Thymus (tissue), 11 donors: Measurements from ENCODE around the gene PCSK5. TPM values are rescaled to one million over a fixed set of nuclear protein-coding genes. Genes with fewer than 3 reads are reported as not detected.

ENCODE experiments used
- DNase-seq, 9 donors: peaks; one replicate each; pipeline ENCODE4 v3.0.0-alpha.2; 2013; ENCODE audit warnings: low spot score in 9 of 9, low read depth in 6 of 9, missing footprints in 1 of 9
- H3K27ac ChIP-seq, 2 donors: one replicate each; pipeline ENCODE4 v1.5.1; 2013; ENCODE audit warnings: control low read depth in 1 of 2, low read depth in 1 of 2, low read length in 1 of 2, mild to moderate bottlenecking in 1 of 2, moderate library complexity in 1 of 2
- H3K27me3 ChIP-seq, 2 donors: one replicate each; pipeline ENCODE4 v1.5.1; 2013; ENCODE audit warnings: low read length in 1 of 2; ENCODE audit not compliant: control insufficient read depth in 2 of 2, insufficient read depth in 1 of 2
- H3K36me3 ChIP-seq, 2 donors: one replicate each; pipeline ENCODE4 v1.5.1; 2013; ENCODE audit warnings: low read length in 1 of 2, mild to moderate bottlenecking in 1 of 2, moderate library complexity in 1 of 2; ENCODE audit not compliant: control insufficient read depth in 2 of 2, insufficient read depth in 2 of 2
- H3K4me1 ChIP-seq, 2 donors: one replicate each; pipeline ENCODE4 v1.5.1; 2013; ENCODE audit warnings: low read length in 2 of 2; ENCODE audit not compliant: control insufficient read depth in 2 of 2, insufficient read depth in 2 of 2
- H3K4me3 ChIP-seq, 2 donors: one replicate each; pipeline ENCODE4 v1.5.1; 2013; ENCODE audit warnings: low read length in 2 of 2, control low read depth in 1 of 2, mild to moderate bottlenecking in 1 of 2
- H3K9me3 ChIP-seq, 2 donors: one replicate each; pipeline ENCODE4 v1.5.1; 2013; ENCODE audit warnings: low read length in 1 of 2, mild to moderate bottlenecking in 1 of 2; ENCODE audit not compliant: control insufficient read depth in 2 of 2, insufficient read depth in 1 of 2
- WGBS: extraction: QIAGEN DNeasy Blood & Tissue Kit; methylation state at CpG from one replicate; pipeline ENCODE4 v1.1.7; 2013; 5-methylcytosine and 5-hydroxymethylcytosine counted together
- polyA plus RNA-seq: library from polyadenylated mRNA; stranded (reverse); fragments of 200-250 nt; gene quantifications from one replicate; pipeline ENCODE4 v1.2.3, GENCODE V29; 2013
- total RNA-seq: library from RNA; stranded (reverse); fragments of 120-200 nt; gene quantifications from one replicate; pipeline ENCODE4 v1.2.4, GENCODE V29; 2013
- donor health status: healthy.

Gene PCSK5
- total and polyA plus RNA-seq, 2 donors, result 4.1 to 20.1 TPM

DNA sequence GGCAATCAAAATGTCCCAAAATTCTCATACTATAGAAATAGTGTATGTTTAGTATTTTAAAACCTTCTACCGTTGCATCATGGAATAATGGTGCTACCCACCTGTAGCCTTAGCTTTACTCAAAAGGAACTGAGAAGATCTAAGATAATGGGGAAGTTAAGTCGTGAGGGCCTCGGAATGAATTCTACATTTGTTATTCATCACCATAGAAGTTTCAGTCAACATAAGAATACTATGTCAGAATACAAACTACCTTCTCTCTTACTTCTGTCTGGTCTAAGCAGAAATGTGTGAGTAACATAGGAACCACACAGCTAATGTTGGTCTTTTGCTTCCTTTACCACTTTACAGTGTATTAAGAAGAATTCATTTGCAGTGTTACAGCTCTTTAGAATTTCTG lies 460.5 kb downstream of the PCSK5 start:
- no peak for DNase-seq
- Histone ChIP-seq H3K27ac (no peak overlapping the region), H3K27me3 (no peaks in the 10 kb centered on the region), H3K9me3 (no peaks in the 10 kb centered on the region), H3K36me3 (no peaks in the 10 kb centered on the region), H3K4me3 (no peak overlapping the region), H3K4me1 (no peaks in the 10 kb centered on the region)
- WGBS, result 63% methylated on average over 3 of the region's 3 CpGs

DNA sequence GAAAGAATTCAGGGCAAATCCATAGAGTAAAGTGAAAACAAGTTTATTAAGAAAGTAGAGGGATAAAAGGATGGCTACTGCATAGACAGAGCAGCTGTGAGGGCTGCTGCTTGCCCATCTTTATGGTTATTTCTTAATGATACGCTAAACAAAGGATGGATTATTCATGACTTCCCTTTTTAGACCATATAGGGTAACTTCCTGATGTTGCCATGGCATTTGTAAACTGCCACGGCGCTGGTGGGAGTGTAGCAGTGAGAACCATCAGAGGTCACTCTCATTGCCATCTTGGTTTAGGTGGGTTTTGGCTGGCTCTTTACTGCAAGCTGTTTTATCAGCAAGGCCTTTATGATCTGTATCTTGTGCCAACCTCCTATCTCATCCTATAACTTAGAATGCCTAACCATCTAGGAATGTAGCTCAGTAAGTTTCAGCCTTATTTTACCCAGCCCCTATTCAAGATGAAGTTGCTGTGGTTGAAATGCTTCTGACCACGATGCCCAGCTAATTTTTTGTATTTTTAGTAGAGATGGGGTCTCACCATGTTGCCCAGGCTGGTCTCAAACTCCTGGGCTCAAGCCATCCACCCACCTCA lies 461.6 kb downstream of the PCSK5 start:
- H3K27me3 ChIP-seq, result no peaks in the 10 kb centered on the region
- H3K4me3 ChIP-seq, result no peak overlapping the region
- no peaks in the 10 kb centered on the region for H3K4me1 ChIP-seq
- H3K36me3 ChIP-seq, result no peaks in the 10 kb centered on the region
- WGBS, result 77% methylated on average over 4 of the region's 4 CpGs
- DNase-seq, result no peak
- no peak overlapping the region for H3K27ac ChIP-seq
- no peaks in the 10 kb centered on the region for H3K9me3 ChIP-seq

DNA sequence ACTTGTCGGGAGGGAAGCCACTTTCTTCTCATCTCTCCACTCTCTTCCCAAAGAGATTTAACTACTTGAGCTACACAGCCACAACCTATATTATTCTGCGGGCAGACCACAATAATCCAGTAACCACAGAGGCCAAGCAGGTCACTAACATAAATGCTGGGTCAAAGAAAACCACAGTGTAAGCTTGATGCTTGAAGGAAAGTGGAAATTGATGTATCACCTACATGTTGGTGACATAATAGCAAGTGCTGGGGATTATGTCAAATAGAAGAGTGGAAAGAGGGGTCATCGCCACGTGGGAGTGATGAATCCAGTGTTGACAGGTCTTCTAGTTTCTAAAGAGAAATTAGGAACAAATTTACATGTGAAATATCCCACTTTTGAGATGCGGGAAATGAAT lies 462.8 kb downstream of the PCSK5 start:
- H3K27me3 ChIP-seq, result no peaks in the 10 kb centered on the region
- no peak for DNase-seq
- H3K4me1 ChIP-seq, result no peaks in the 10 kb centered on the region
- no peaks in the 10 kb centered on the region for H3K9me3 ChIP-seq
- WGBS, result 71% methylated on average over 5 of the region's 5 CpGs
- no peaks in the 10 kb centered on the region for H3K36me3 ChIP-seq
- H3K4me3 ChIP-seq, result no peak overlapping the region
- no peak overlapping the region for H3K27ac ChIP-seq

DNA sequence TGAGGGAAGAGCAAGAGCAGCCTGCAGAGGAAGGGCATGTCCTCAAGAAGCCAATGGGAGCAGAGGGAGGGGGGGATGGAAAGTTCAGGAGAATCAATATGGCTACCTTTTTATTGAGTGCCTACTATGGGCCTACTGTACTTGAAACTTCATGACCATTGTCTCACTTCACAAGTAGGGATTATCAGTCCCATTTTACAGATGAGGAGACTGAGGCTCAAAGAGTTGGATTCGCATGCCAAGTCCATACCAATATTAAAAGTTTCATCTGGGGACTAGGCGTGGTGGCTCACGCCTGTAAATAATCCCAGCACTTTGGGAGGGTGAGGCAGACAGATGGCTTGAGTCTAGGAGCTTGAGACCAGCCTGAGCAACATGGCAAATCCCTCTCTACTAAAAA lies 463.7 kb downstream of the PCSK5 start:
- Histone ChIP-seq H3K27me3 (no peaks in the 10 kb centered on the region), H3K36me3 (no peaks in the 10 kb centered on the region), H3K9me3 (no peaks in the 10 kb centered on the region), H3K27ac (no peak overlapping the region), H3K4me3 (no peak overlapping the region), H3K4me1 (no peaks in the 10 kb centered on the region)
- DNase-seq, result no peak
- 97% methylated on average over 3 of the region's 3 CpGs for WGBS

DNA sequence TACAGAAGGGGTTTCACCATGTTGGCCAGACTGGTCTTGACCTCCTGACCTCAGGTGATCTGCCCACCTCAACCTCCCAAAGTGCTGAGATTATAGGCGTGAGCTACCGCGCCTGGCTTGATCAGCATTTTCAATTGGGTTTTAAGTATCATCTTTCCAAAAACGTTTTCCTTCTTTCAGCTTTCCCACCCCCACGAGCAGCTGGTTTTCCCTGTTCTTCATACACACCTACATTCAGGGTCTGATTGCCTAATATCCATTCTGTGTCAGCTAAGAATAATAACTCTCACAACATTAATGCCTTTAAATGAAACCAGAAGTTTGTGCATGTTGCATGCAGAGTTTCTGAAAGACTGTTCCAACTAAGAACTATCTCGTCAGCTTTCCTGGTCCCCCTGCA lies 465.4 kb downstream of the PCSK5 start:
- Histone ChIP-seq H3K4me3 (no peak overlapping the region), H3K27ac (no peak overlapping the region), H3K4me1 (no peaks in the 10 kb centered on the region), H3K9me3 (no peaks in the 10 kb centered on the region), H3K27me3 (no peaks in the 10 kb centered on the region), H3K36me3 (no peaks in the 10 kb centered on the region)
- 93% methylated on average over 6 of the region's 6 CpGs for WGBS
- DNase-seq, result no peak

DNA sequence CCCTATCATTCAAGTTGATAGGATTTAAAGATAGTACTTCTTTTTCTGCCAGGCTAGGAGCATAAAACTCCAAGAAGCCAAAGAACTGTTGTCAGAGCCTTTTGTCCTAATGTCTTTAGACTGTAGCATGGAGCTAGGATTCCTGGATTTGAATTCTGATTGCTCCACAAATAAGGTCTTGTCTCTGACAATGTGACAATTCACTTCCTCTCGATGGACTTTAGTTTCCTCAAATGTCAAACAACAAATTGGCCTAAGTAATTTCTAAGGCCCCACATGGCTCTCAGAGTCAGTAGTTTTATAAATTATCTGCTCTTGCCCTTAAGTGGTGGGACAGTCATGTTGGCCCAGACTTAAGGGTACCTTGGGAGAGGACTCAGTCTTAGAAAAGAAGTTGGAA lies 467.1 kb downstream of the PCSK5 start:
- no peaks in the 10 kb centered on the region for H3K27me3 ChIP-seq
- no peak overlapping the region for H3K27ac ChIP-seq
- 94% methylated on average over 1 of the region's 1 CpG for WGBS
- no peaks in the 10 kb centered on the region for H3K4me1 ChIP-seq
- no peaks in the 10 kb centered on the region for H3K36me3 ChIP-seq
- H3K4me3 ChIP-seq, result no peak overlapping the region
- no peaks in the 10 kb centered on the region for H3K9me3 ChIP-seq
- no peak for DNase-seq

DNA sequence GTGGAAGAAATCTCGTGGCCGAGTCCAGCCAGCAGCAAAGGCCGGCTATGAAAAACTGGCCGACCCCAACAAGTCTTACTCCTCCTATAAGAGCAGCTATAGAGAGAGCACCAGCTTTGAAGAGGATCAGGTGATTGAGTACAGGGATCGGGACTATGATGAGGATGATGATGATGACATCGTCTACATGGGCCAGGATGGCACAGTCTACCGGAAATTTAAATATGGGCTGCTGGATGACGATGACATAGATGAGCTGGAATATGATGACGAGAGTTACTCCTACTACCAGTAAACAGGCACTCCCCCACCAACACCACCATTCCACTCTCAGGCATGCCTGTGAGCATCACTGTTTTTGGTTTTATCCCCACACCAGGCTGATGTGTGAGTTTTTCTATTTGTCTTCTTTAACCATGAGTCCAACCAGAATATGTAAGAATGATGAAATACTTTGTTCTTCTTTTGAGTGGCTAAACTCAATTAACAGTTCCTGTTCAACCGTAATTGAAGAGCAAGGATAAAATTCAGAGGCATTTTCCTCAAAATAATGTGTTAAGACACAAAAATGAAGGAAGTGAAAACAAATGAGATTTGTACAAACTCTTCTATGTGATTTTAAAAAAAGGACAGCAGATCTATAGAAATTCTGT lies 468.3 kb downstream of the PCSK5 start:
- no peaks in the 10 kb centered on the region for H3K27me3 ChIP-seq
- H3K4me3 ChIP-seq, result no peak overlapping the region
- H3K27ac ChIP-seq, result no peak overlapping the region
- H3K4me1 ChIP-seq, result no peaks in the 10 kb centered on the region
- H3K9me3 ChIP-seq, result no peaks in the 10 kb centered on the region
- H3K36me3 ChIP-seq, result no peaks in the 10 kb centered on the region
- WGBS, result 98% methylated on average over 10 of the region's 10 CpGs
- no peak for DNase-seq

DNA sequence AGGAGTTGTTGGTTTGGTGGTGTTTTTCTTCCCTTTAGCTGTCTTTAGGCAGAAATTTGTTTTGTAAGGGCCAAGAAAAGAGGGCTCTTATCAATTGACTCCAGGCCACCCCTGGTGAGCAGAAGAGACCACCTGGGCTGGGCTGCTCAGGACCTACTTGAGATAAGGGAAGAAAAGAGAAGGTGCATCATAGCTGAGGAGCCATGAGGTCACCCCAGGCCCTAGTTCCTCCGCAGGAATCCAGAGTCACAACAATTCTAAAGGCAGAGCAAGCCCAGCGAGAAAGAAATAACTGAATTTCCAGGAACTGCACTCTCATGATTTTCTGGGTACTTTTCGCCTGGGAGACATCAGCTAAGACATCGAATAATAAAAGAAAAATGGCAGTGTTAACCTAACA lies 468.9 kb downstream of the PCSK5 start:
- H3K4me1 ChIP-seq, result no peaks in the 10 kb centered on the region
- H3K9me3 ChIP-seq, result no peaks in the 10 kb centered on the region
- H3K4me3 ChIP-seq, result no peak overlapping the region
- no peak overlapping the region for H3K27ac ChIP-seq
- DNase-seq, result no peak
- no peaks in the 10 kb centered on the region for H3K36me3 ChIP-seq
- H3K27me3 ChIP-seq, result no peaks in the 10 kb centered on the region
- 96% methylated on average over 4 of the region's 4 CpGs for WGBS

DNA sequence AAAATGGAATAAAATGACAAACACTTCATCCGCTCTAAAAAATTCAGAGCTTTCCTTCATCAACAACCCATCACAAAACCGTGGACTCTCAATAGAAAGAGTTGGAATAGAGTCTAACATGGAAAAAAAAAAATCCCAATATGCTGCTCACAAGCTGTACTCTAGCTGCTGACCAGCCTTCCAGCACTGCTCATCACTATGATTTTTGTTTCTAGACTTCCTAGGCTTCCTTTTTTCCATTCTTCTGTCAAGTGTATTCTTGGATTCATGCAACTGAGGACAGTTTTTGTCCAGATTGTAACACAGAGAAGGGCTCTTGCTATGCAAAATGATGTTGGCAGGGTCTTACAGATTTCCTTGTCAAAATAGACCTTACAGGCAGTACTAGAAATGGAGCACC lies 469.3 kb downstream of the PCSK5 start:
- DNase-seq, result no peak
- Histone ChIP-seq H3K9me3 (no peaks in the 10 kb centered on the region), H3K4me3 (no peak overlapping the region), H3K4me1 (no peaks in the 10 kb centered on the region), H3K36me3 (no peaks in the 10 kb centered on the region), H3K27me3 (no peaks in the 10 kb centered on the region), H3K27ac (no peak overlapping the region)
- 95% methylated on average over 2 of the region's 2 CpGs for WGBS
